ENCODE data around the gene TBL1X. TPM values are rescaled to one million over a fixed set of nuclear protein-coding genes. Genes with fewer than 3 reads are reported as not detected.

TBL1X gene
- total RNA-seq, 4 donors from 2014 or later: 25.3 to 54.1 (median 38.2) TPM

- H3K36me3 ChIP-seq: no peaks in the 10 kb centered on the region
- TF ChIP-seq POLR2AphosphoS5 (IDR thresholded peaks at IDR 0.05) (no peak), EP300 (IDR thresholded peaks at IDR 0.05) (no peak), POLR2A (IDR thresholded peaks at IDR 0.05; ENCODE audit: low read depth) (no peak), CTCF (IDR thresholded peaks at IDR 0.05) (no peak)
- peaks cover 0 to 17% (median 6%) of the 10 kb centered on the region in 4 donors for H3K27me3 ChIP-seq
- intact Hi-C loops (cut with DNase I): no loop called here
- no peak overlapping the region for H3K4me3 ChIP-seq
- H3K9me3 ChIP-seq: no peaks in the 10 kb centered on the region
- 59% methylated on average over 5 of the region's 5 CpGs for WGBS
- H3K27ac ChIP-seq (replicated peaks in 1 of 4): no peak overlapping the region
- no peak for DNase-seq (ENCODE audit: extremely low spot score)
- peaks cover 0 to 20% (median 11%) of the 10 kb centered on the region in 4 donors for H3K4me1 ChIP-seq
Measured at GRCh38 chrX:9789555-9789954, 324.7 kb downstream of the TBL1X start.

Data from esophagus muscularis mucosa (tissue), 4 donors.